Mammary epithelial cell (primary cell): Measurements from ENCODE around the gene ATP8A2.

Experiments used
- CTCF ChIP-seq, 2 donors: IDR thresholded peaks in 1 of 2; conservative IDR thresholded peaks in 1 of 2; 2 replicates each; pipeline ENCODE4 v1.5.1; 2011 to 2012; ENCODE audit warnings: inconsistent platforms in 2 of 2, low read length in 2 of 2, mild to moderate bottlenecking in 2 of 2, control low read depth in 1 of 2, low read depth in 1 of 2; ENCODE audit not compliant: insufficient read depth in 1 of 2; ENCODE audit errors: extremely low read depth in 1 of 2
- EZH2 ChIP-seq: IDR thresholded peaks from 2 replicates; pipeline ENCODE4 v1.6.1; 2012; ENCODE audit warnings: low read length, inconsistent platforms, borderline replicate concordance

- TF ChIP-seq CTCF (conservative IDR thresholded peaks at IDR 0.05 in 1 of 2, IDR thresholded peaks at IDR 0.05 in 1 of 2; ENCODE audit: extremely low read depth in 1 of 2, insufficient read depth in 1 of 2, low read depth in 1 of 2, low read length in 2 of 2) (no peak), EZH2 (no peak)
These were observed 198.4 kb downstream of the ATP8A2 start for GRCh38 chr13:25570185-25570584.
